ENCODE measurements around the gene ID1. TPM values are rescaled to one million over a fixed set of nuclear protein-coding genes. Genes with fewer than 3 reads are reported as not detected.
"Not testable (repeated sequence)": the region's sequence is repeated elsewhere in the genome, so short reads cannot be mapped to it uniquely, and the experiment has no call there.

The ID1 gene
- total RNA-seq, 2 experiments from 2014 or later, result 1.8 to 2.4 TPM

GRCh38 chr20:31594558-31595379, 10.3 kb upstream of the ID1 start:
- Mint-ChIP-seq H3K9me3 (no peaks in the 10 kb centered on the region), H3K27me3 (ENCODE audit: low read depth) (no peaks in the 10 kb centered on the region), H3K36me3 (ENCODE audit: low read depth) (no peaks in the 10 kb centered on the region), H3K27ac (no peak overlapping the region), H3K4me1 (ENCODE audit: low read depth) (no peaks in the 10 kb centered on the region), H3K4me3 (no peak overlapping the region)
- intact Hi-C loops (cut with micrococcal nuclease), result no loop called here
- no peak for DNase-seq
- CTCF ChIA-PET, result no interaction called here

- H3K27ac Mint-ChIP-seq, result no peak overlapping the region
- H3K27me3 Mint-ChIP-seq (ENCODE audit: low read depth), result no peaks in the 10 kb centered on the region
Observed at GRCh38 chr20:31595380-31595653, 9.8 kb upstream of the ID1 start.

GRCh38 chr20:31595654-31596411, 9.3 kb upstream of the ID1 start:
- Mint-ChIP-seq H3K9me3 (no peaks in the 10 kb centered on the region), H3K4me1 (ENCODE audit: low read depth) (no peaks in the 10 kb centered on the region), H3K27me3 (ENCODE audit: low read depth) (no peaks in the 10 kb centered on the region), H3K4me3 (no peak overlapping the region), H3K27ac (no peak overlapping the region), H3K36me3 (ENCODE audit: low read depth) (no peaks in the 10 kb centered on the region)
- no peak for DNase-seq
- intact Hi-C loops (cut with micrococcal nuclease), result no loop called here
- CTCF ChIA-PET, result interaction anchor here (1.1 kb wide), 1 partner anchor 28 kb away, joined by 4 read pairs; no protein-coding TSS in a partner anchor

More at GRCh38 chr20:31595380-31595653, 9.8 kb upstream of the ID1 start:
- H3K4me3 Mint-ChIP-seq, result no peak overlapping the region
- DNase-seq, result no peak
- H3K9me3 Mint-ChIP-seq, result no peaks in the 10 kb centered on the region
- H3K36me3 Mint-ChIP-seq (ENCODE audit: low read depth), result no peaks in the 10 kb centered on the region
- CTCF ChIA-PET, result no interaction called here
- intact Hi-C loops (cut with micrococcal nuclease), result no loop called here
- no peaks in the 10 kb centered on the region for H3K4me1 Mint-ChIP-seq (ENCODE audit: low read depth)

- H3K4me3 Mint-ChIP-seq; DNase-seq; H3K9me3 Mint-ChIP-seq; H3K36me3 Mint-ChIP-seq (ENCODE audit: low read depth); H3K27me3 Mint-ChIP-seq (ENCODE audit: low read depth); H3K4me1 Mint-ChIP-seq (ENCODE audit: low read depth); intact Hi-C loops (cut with micrococcal nuclease); H3K27ac Mint-ChIP-seq: not testable (repeated sequence)
- CTCF ChIA-PET, result interaction anchor here (1.1 kb wide), 1 partner anchor 28 kb away, joined by 4 read pairs; no protein-coding TSS in a partner anchor
Observed at GRCh38 chr20:31596412-31596715, 8.7 kb upstream of the ID1 start.

- Mint-ChIP-seq H3K27me3 (ENCODE audit: low read depth) (no peaks in the 10 kb centered on the region), H3K36me3 (ENCODE audit: low read depth) (no peaks in the 10 kb centered on the region), H3K27ac (no peak overlapping the region), H3K4me3 (no peak overlapping the region), H3K4me1 (ENCODE audit: low read depth) (no peaks in the 10 kb centered on the region), H3K9me3 (no peaks in the 10 kb centered on the region)
- intact Hi-C loops (cut with micrococcal nuclease), result no loop called here
- DNase-seq, result no peak
- CTCF ChIA-PET, result interaction anchor here (1.1 to 1.4 kb wide), 3 partner anchors 14 to 29 kb away, joined by 3 to 4 read pairs (median 4); no protein-coding TSS in a partner anchor
Observed at GRCh38 chr20:31596831-31597480, 8.1 kb upstream of the ID1 start.

- Mint-ChIP-seq H3K4me3 (no peak overlapping the region), H3K36me3 (ENCODE audit: low read depth) (no peaks in the 10 kb centered on the region), H3K27ac (no peak overlapping the region), H3K27me3 (ENCODE audit: low read depth) (peaks cover under 1% of the 10 kb centered on the region), H3K4me1 (ENCODE audit: low read depth) (peaks cover 1% of the 10 kb centered on the region), H3K9me3 (no peaks in the 10 kb centered on the region)
- intact Hi-C loops (cut with micrococcal nuclease), result no loop called here
- DNase-seq, result no peak
- CTCF ChIA-PET, result interaction anchor here (1.1 to 1.4 kb wide), 2 partner anchors 13 to 15 kb away, joined by 3 to 4 read pairs; no protein-coding TSS in a partner anchor
Observed at GRCh38 chr20:31597481-31597855, 7.6 kb upstream of the ID1 start.

- Mint-ChIP-seq H3K27ac (no peak overlapping the region), H3K27me3 (ENCODE audit: low read depth) (peaks cover 37% of the 10 kb centered on the region), H3K4me3 (no peak overlapping the region), H3K36me3 (ENCODE audit: low read depth) (no peaks in the 10 kb centered on the region), H3K9me3 (no peaks in the 10 kb centered on the region), H3K4me1 (ENCODE audit: low read depth) (peaks cover 26% of the 10 kb centered on the region)
- no peak for DNase-seq
- intact Hi-C loops (cut with micrococcal nuclease), result loop anchor here (5.0 kb wide), 1 partner anchor 685 kb away; no protein-coding TSS in a partner anchor
- CTCF ChIA-PET, result interaction anchor here (0.8 to 4.0 kb wide), 5 partner anchors 10 to 34 kb away, joined by 3 to 43 read pairs (median 5); no protein-coding TSS in a partner anchor
Observed at GRCh38 chr20:31602431-31602778, 2.7 kb upstream of the ID1 start.

- Mint-ChIP-seq H3K9me3 (no peaks in the 10 kb centered on the region), H3K4me3 (no peak overlapping the region), H3K4me1 (ENCODE audit: low read depth) (peaks cover 26% of the 10 kb centered on the region), H3K27me3 (ENCODE audit: low read depth) (peaks cover 41% of the 10 kb centered on the region), H3K36me3 (ENCODE audit: low read depth) (no peaks in the 10 kb centered on the region), H3K27ac (no peak overlapping the region)
- intact Hi-C loops (cut with micrococcal nuclease), result loop anchor here (5.0 kb wide), 1 partner anchor 684 kb away; no protein-coding TSS in a partner anchor
- CTCF ChIA-PET, result interaction anchor here (0.8 to 4.0 kb wide), 5 partner anchors 10 to 34 kb away, joined by 3 to 43 read pairs (median 5); no protein-coding TSS in a partner anchor
- peak; percentile 78 for DNase-seq
Observed at GRCh38 chr20:31602779-31603441, 2.2 kb upstream of the ID1 start.

GRCh38 chr20:31603822-31604566, 1.1 kb upstream of the ID1 start:
- no peak overlapping the region for H3K27ac Mint-ChIP-seq
- H3K9me3 Mint-ChIP-seq, result no peaks in the 10 kb centered on the region
- H3K36me3 Mint-ChIP-seq (ENCODE audit: low read depth), result no peaks in the 10 kb centered on the region
- H3K27me3 Mint-ChIP-seq (ENCODE audit: low read depth), result peaks cover 48% of the 10 kb centered on the region
- peak; percentile 79 for DNase-seq
- H3K4me3 Mint-ChIP-seq, result peak overlapping the region; percentile 85
- H3K4me1 Mint-ChIP-seq (ENCODE audit: low read depth), result peaks cover 26% of the 10 kb centered on the region
- CTCF ChIA-PET, result interaction anchor here (1.6 to 4.0 kb wide), 5 partner anchors 9 to 119 kb away, joined by 3 to 43 read pairs (median 18); partner anchors contain the start of gene BCL2L1
- intact Hi-C loops (cut with micrococcal nuclease), result loop anchor here (2.0 to 5.0 kb wide), 3 partner anchors 15 to 683 kb away; partner anchors contain the start of gene HM13

GRCh38 chr20:31604567-31605030, 490 bp upstream of the ID1 start:
- Mint-ChIP-seq H3K36me3 (ENCODE audit: low read depth) (no peaks in the 10 kb centered on the region), H3K9me3 (no peaks in the 10 kb centered on the region), H3K4me1 (ENCODE audit: low read depth) (peaks cover 26% of the 10 kb centered on the region), H3K27ac (no peak overlapping the region), H3K27me3 (ENCODE audit: low read depth) (peaks cover 48% of the 10 kb centered on the region), H3K4me3 (peak overlapping the region; percentile 85)
- intact Hi-C loops (cut with micrococcal nuclease), result loop anchor here (1.0 to 5.0 kb wide), 5 partner anchors 11 to 683 kb away; partner anchors contain the start of gene HM13
- no peak for DNase-seq
- CTCF ChIA-PET, result interaction anchor here (0.9 to 4.0 kb wide), 6 partner anchors 8 to 119 kb away, joined by 3 to 43 read pairs (median 12); partner anchors contain the start of gene BCL2L1
